GM19099 (cell line): ENCODE measurements around the gene CHRM1.

Experiments used
- POLR2A ChIP-seq: IDR thresholded peaks from 3 replicates; pipeline ENCODE4 v1.6.1; 2011; ENCODE audit warnings: low read depth; ENCODE audit not compliant: insufficient read length; ENCODE audit errors: extremely low read depth

Gene CHRM1

DNA sequence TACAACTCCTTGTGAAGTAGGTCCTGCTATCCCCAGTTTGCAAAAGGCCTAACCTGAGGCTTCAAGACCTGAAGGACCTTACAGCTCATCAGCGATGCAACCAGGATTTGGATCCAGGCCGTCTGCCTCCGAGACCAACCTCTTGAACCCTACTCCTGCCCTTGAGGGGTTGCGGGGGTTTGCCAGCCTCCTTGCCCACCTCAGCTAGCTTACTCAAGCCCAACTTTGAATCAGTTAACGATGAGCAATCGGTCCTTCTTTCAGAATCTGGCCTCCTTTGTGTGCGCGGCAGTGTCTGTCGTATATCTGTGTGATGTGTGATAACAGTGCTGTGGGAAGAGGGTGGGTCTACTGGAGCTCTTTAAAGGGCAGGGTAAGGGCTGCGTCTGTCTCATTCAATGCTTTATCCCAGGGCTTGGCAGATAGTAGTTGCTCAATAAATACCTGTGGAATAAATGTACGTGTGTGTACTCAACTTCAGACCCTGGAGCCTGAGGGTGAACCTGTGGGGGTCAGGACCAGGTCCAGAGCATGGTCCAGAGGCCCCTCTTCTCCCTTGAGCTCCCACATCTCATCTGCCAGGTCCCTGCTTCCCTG lies 3.2 kb downstream of the CHRM1 start:
- no peak for TF ChIP-seq POLR2A

- no peak for TF ChIP-seq POLR2A
Measured at GRCh38 chr11:62914416-62914815, 6.7 kb downstream of the CHRM1 start.

DNA sequence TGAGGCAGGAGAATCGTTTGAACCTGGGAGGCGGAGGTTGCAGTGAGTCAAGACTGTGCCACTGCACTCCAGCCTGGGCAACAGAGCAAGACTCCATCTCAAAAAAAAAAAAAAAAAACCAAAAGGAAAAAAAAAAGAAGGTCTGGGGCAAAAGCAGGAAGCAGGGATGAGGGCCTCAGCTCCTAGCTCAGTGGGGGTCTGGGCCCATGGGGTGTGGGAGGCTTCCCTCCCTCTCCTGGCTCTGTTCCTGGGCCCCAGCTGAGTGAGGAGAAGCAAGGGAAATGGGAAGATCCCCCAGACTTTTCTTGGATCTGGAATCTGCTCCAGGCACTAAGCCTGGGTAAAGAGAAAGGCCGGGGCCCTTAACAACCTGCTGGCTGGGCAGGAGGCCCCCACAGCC lies 8.9 kb downstream of the CHRM1 start:
- no peak for TF ChIP-seq POLR2A

DNA sequence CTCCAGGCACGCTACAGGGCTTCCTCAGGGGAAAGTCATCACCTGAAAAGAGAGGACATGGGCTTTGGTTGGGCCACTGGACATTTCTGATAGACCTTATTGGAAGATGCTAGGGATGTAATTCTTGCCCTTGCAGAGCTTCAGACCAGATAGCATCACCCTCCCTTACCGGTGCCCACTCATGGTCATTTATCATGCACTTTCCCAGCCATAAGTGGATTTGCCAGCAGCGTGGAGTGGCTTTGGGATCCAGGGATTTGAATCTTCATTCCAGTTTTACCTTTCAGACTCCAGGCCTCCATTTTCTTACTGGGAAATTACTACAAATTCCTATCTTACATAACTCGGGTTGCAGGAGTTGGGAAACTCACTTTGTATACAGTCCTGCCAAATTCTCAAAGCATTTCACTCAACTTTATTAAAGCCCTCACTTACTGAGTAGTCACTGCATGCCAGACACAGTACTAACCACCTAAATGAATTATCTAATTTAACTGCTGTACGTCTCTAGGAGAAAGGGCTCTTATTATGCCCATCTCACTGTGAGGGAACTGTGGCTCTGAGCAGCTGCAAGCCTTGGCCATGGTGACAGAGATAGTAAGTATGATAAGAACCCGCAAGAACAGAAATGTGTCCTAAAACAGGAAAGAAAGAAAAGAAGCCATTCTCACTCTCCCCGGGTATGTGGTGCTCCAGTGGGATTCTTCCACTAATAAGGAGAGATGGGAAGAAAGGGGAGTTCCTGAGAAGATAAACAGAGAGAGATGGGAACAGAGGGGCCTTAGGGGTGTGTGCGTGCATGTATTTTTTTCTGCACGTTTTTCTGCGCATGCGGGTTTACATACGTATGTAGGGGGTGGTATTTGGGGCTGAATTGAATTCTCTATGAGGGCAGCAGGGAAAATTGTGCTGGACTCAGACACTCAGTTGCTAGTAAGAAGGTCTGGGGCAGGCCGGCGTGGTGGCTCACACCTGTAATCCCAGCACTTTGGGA lies 9.7 kb downstream of the CHRM1 start:
- TF ChIP-seq POLR2A = no peak

DNA sequence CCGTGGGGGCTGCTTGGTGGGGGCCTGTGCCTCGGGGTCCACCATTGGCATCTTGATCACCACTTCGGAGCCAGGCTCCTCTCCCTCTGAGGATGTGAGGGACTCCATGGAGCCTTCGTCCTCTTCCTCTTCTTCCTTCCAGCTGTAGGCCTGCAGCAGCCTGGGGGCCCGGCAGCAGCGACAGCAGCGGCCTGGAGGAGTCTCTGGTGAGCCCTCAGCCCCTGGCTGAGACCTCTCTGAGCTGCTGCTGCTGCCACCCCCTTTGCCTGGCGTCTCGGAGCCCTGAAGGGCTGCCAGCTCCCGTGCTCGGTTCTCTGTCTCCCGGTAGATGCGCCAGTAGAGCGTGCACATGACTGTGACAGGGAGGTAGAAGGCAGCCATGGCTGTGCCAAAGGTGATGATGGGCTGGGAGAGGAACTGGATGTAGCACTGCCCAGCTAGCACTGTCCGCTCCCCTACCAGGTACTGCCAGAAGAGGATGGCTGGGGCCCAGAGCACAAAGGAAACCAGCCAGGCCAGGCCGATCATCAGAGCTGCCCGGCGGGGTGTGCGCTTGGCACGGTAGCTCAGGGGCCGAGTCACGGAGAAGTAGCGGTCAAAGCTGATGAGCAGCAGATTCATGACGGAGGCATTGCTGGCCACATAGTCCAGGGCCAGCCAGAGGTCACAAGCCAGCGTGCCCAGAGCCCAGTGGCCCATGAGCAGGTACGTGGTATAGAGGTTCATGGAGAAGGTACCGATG lies 10.9 kb downstream of the CHRM1 start:
- TF ChIP-seq POLR2A = no peak

- no peak for TF ChIP-seq POLR2A
Measured at GRCh38 chr11:62909107-62909894, 11.9 kb downstream of the CHRM1 start.

DNA sequence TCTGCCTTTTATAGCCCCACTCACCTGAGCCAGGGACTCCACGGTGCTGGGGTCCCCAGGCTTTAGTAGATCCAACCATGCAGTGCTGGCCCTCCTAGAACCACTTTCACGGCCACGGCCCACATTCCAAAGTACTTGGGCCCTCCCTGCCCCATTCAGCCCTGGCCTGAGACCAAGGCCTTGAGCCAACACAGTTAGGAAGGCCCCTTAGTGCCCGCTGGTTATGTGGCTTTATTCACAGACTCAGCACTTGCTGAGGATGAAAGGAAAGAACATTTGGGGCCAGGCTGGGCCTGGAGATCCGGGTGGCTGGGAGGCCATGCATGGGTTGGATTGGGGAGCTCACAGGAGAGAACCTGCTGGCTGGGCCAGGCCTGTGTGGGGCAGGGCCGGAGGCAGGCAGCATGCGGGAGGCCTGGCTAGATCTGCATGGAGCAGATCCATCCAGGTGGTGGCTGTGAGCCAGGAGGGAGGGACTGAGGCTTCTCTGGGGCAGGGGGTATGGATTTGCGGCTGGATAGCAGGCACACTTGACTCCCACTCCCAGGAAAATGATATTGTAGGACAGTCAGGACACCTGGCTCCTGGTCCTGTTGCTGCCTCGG lies 12.6 kb downstream of the CHRM1 start:
- TF ChIP-seq POLR2A = no peak

DNA sequence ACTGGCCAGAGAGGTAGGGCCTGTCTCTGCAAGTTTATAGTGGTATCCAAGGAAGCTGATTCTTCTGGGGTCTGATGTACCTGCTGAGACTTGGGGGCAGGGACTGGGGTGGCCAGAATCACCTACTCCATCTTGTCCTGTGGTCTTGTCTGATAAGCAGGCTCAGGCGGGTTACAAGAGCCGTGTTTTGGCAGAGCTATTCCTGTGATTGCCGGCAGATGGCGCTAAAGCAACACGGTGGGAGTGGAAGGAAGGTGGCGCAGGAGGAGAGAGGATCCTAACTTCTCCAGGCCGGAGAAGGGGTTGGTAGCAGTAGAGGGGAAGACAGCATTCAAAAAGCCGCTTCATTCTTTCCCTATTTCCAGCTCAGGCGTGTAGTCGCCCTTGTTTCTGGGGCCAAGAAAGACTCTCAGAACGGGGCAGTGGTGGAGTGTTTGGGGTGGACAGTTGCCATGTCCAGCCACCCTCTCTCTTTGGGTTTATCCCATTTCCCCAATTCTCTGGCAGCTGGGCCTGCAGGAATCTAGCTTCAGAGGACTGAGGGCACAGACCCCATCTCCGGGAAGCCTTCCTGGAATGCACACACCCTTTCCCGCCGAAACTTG lies 15.1 kb downstream of the CHRM1 start:
- TF ChIP-seq POLR2A = no peak

DNA sequence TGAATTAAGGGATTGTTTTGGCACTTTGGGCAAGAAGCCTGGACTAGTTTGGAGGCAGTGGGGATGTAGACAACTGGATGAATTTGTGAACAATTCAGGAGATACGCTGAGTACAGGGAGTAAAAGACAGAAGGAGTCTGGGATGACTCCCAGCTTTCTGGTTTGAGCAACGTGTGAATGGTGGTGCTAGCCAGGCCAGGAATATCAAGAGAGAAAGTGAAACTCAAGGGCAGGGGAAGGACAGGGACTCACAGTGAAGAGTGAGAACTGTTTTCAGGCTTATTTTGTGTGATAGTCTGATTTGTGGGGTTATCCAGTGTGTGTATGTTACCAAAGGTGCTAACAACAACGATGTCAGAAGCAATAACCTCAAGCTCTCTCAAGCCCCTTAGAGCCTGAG lies 15.9 kb downstream of the CHRM1 start:
- no peak for TF ChIP-seq POLR2A

GRCh38 chr11:62902932-62903331 lies 18.2 kb downstream of the CHRM1 start:
- no peak for TF ChIP-seq POLR2A

DNA sequence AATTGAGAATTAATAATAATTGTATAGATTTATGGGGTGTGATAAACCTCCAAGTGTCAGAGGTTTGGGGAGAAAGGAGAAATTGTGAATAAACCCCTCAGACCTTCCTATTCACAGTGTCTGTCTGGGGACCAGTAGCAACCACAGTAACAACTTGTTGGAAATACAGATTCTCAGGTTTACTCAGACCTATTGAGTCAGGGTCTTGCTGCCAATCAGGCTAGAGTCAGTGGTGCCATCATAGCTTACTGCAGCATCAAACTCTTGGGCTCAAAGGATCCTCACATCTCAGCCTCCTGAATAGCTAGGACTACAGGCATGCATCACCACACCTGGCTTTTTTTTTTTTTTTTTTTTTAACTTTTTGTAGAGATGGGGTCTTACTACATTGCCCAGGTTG lies 23.1 kb downstream of the CHRM1 start:
- no peak for TF ChIP-seq POLR2A

DNA sequence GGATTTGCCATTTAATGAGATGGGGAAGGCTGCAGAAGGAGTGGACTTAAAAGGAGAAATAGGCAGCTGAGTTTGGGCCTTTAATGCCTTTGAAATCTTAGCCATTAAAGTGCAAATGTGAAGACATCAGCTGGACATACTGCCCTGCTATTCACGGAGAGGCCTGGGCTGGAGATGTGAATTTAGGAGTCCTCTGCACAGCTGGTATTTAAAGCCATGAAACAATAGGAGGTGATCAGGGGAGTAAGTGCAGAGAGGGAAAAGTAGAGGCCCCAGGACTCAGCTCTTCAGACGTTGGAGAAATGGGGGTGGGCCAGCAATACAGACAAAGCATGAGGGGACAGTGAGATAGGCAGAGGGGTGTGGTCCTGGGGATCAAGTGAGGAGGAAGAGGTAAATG lies 23.9 kb downstream of the CHRM1 start:
- no peak for TF ChIP-seq POLR2A

GRCh38 chr11:62896049-62896448 lies 25.1 kb downstream of the CHRM1 start:
- no peak for TF ChIP-seq POLR2A

- no peak for TF ChIP-seq POLR2A
Measured at GRCh38 chr11:62895501-62895900, 25.7 kb downstream of the CHRM1 start.

GRCh38 chr11:62892077-62892922 lies 28.9 kb downstream of the CHRM1 start:
- TF ChIP-seq POLR2A = no peak
